ENCODE data around the gene CCL24.
"Not testable (repeated sequence)": the region's sequence is repeated elsewhere in the genome, so short reads cannot be mapped to it uniquely, and the experiment has no call there.

CCL24 gene

GRCh38 chr7:75813781-75814236 lies at the start of gene CCL24:
Gene CCL24 (minus strand): TSS chr7:75813806. CDS start chr7:75813715, 91 bp downstream.
- no peak for DNase-seq

GRCh38 chr7:75861636-75862035 lies 48.0 kb upstream of the CCL24 start:
- DNase-seq = no peak

GRCh38 chr7:75858410-75858809 lies 44.8 kb upstream of the CCL24 start:
- DNase-seq = no peak

GRCh38 chr7:75856536-75856935 lies 42.9 kb upstream of the CCL24 start:
- no peak for DNase-seq

GRCh38 chr7:75854813-75855345 lies 41.3 kb upstream of the CCL24 start:
- DNase-seq = not testable (repeated sequence)

GRCh38 chr7:75854233-75854632 lies 40.6 kb upstream of the CCL24 start:
- DNase-seq = no peak

- DNase-seq = no peak
Observed at GRCh38 chr7:75850235-75850634, 36.6 kb upstream of the CCL24 start.

- no peak for DNase-seq
Observed at GRCh38 chr7:75849573-75849972, 36.0 kb upstream of the CCL24 start.

GRCh38 chr7:75847707-75848106 lies 34.1 kb upstream of the CCL24 start:
- no peak for DNase-seq

GRCh38 chr7:75845132-75845531 lies 31.5 kb upstream of the CCL24 start:
- DNase-seq = not testable (repeated sequence)

GRCh38 chr7:75844158-75844557 lies 30.6 kb upstream of the CCL24 start:
- DNase-seq = no peak

- DNase-seq = no peak
Observed at GRCh38 chr7:75843613-75844116, 30.1 kb upstream of the CCL24 start.

GRCh38 chr7:75842836-75843446 lies 29.3 kb upstream of the CCL24 start:
- DNase-seq = no peak

GRCh38 chr7:75840029-75840428 lies 26.4 kb upstream of the CCL24 start:
- DNase-seq = no peak

- DNase-seq = not testable (repeated sequence)
Observed at GRCh38 chr7:75838281-75838930, 24.8 kb upstream of the CCL24 start.

GRCh38 chr7:75836798-75837197 lies 23.2 kb upstream of the CCL24 start:
- DNase-seq = no peak

- no peak for DNase-seq
Observed at GRCh38 chr7:75835688-75836285, 22.2 kb upstream of the CCL24 start.

- DNase-seq = not testable (repeated sequence)
Observed at GRCh38 chr7:75833662-75834061, 20.1 kb upstream of the CCL24 start.

GRCh38 chr7:75830978-75831377 lies 17.4 kb upstream of the CCL24 start:
- DNase-seq = no peak

GRCh38 chr7:75829656-75830055 lies 16.1 kb upstream of the CCL24 start:
- not testable (repeated sequence) for DNase-seq

GRCh38 chr7:75823198-75823910 lies 9.7 kb upstream of the CCL24 start:
- no peak for DNase-seq

- DNase-seq = no peak
Observed at GRCh38 chr7:75820688-75821087, 7.1 kb upstream of the CCL24 start.

GRCh38 chr7:75819711-75820110 lies 6.1 kb upstream of the CCL24 start:
- no peak for DNase-seq
